Caco-2 (cell line): ENCODE data around the gene MRPS25. TPM values are rescaled to one million over a fixed set of nuclear protein-coding genes. Genes with fewer than 3 reads are reported as not detected.

Experiments used
- BruUV-seq: library from RNA; stranded (reverse); fragments of 400-500 nt; replicated peaks from 2 replicates; lab custom pipeline; 2021; lab: Mats Ljungman, UMichigan
- CTCF ChIA-PET: fragments of 300-600 bp; sonication (Branson Sonifier 250); formaldehyde crosslinking; loops from one replicate; lab custom pipeline; 2022; ENCODE audit warnings: antibody characterized with exemption; lab: Charles Lee
- POLR2A ChIA-PET: fragments of 300-600 bp; sonication (Branson Sonifier 250); formaldehyde crosslinking; loops from one replicate; lab custom pipeline; 2022; ENCODE audit warnings: antibody characterized with exemption; lab: Charles Lee
- DNase-seq, 2 experiments: peaks; one replicate each; pipeline versions ENCODE4 v3.0.0 to v3.0.0-alpha.2; 2020 to 2022
- H3K27me3 ChIP-seq: replicated peaks from 2 replicates; pipeline ENCODE4 v1.6.0; 2011; ENCODE audit warnings: low read length; ENCODE audit not compliant: control insufficient read depth, insufficient read depth
- H3K36me3 ChIP-seq: 2 replicates; pipeline ENCODE4 v1.5.1; 2011; ENCODE audit warnings: low read length; ENCODE audit not compliant: control insufficient read depth, insufficient read depth
- H3K4me1 ChIP-seq: fragments of 250-450 bp; sonication (Bioruptor Pico); 2 replicates; pipeline ENCODE4 v1.5.1; 2020; ENCODE audit warnings: mild to moderate bottlenecking
- H3K4me3 ChIP-seq: 2 replicates; pipeline ENCODE4 v1.5.1; 2011; ENCODE audit warnings: low read depth, mild to moderate bottlenecking, control low read depth, low read length
- H3K9me3 ChIP-seq: fragments of 250-450 bp; sonication (Bioruptor Pico); 2 replicates; pipeline ENCODE4 v1.5.1; 2020; ENCODE audit warnings: mild to moderate bottlenecking, moderate library complexity
- H3K27ac Mint-ChIP-seq: one replicate; pipeline ENCODE4 v1.8.0; 2022; ENCODE audit warnings: mixed read lengths; ENCODE audit not compliant: unreplicated experiment
- H3K27me3 Mint-ChIP-seq: one replicate; pipeline ENCODE4 v1.8.0; 2022; ENCODE audit warnings: mixed read lengths; ENCODE audit not compliant: insufficient read depth, unreplicated experiment
- H3K36me3 Mint-ChIP-seq: one replicate; pipeline ENCODE4 v1.8.0; 2022; ENCODE audit warnings: mild to moderate bottlenecking, mixed read lengths; ENCODE audit not compliant: insufficient read depth, unreplicated experiment
- H3K4me1 Mint-ChIP-seq: one replicate; pipeline ENCODE4 v1.8.0; 2022; ENCODE audit warnings: low read depth, mixed read lengths; ENCODE audit not compliant: unreplicated experiment
- H3K4me3 Mint-ChIP-seq: one replicate; pipeline ENCODE4 v1.8.0; 2022; ENCODE audit warnings: mild to moderate bottlenecking, moderate library complexity, mixed read lengths; ENCODE audit not compliant: unreplicated experiment
- H3K9me3 Mint-ChIP-seq: one replicate; pipeline ENCODE4 v1.8.0; 2022; ENCODE audit warnings: mixed read lengths; ENCODE audit not compliant: unreplicated experiment
- intact Hi-C: fragments of 100-400 bp; cut with micrococcal nuclease; formaldehyde crosslinking; loops from one replicate; pipeline ENCODE4 v1.10.0; 2022; ENCODE audit not compliant: unreplicated experiment
- total RNA-seq: library from RNA; stranded (reverse); gene quantifications from 2 replicates; pipeline ENCODE4 v1.2.3, GENCODE V29; 2022
- TF ChIP-seq, protein P1 (sequence below), 2 experiments: fragments of 200-600 bp in 1 of 2; IDR thresholded peaks; 1 replicate in 1 of 2; 2 replicates in 1 of 2; pipeline versions ENCODE4 v1.5.1 to v1.8.0; 2011 to 2022; ENCODE audit warnings: antibody characterized with exemption in 1 of 2, control low read depth in 1 of 2, inconsistent platforms in 1 of 2, low read depth in 1 of 2, low read length in 1 of 2, mild to moderate bottlenecking in 1 of 2, moderate library complexity in 1 of 2; ENCODE audit not compliant: insufficient read depth in 1 of 2, severe bottlenecking in 1 of 2, unreplicated experiment in 1 of 2

The MRPS25 gene
- total RNA-seq, 1 experiment from 2014 or later: 53.3 TPM

DNA sequence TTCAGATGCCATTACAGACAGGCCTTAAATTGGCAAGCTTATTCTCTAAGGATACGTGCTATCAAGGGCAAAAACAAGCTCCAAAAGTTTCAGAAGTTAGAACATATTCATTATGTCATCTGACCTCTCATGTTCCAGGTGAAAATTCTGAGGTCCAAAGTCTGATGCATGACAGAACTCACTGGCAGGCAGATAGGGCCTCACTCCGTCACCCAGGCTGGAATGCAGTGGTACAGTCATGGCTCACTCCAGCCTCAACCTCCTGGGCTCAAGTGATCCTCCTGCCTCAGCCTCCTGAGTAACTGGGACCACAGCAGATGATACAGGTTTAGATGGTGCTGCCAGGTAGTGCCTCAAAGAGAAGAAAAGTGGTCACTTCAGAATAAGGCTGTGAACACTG lies 15.5 kb downstream of the MRPS25 start:
- Mint-ChIP-seq H3K4me3 (no peak overlapping the region), H3K9me3 (no peaks in the 10 kb centered on the region), H3K27me3 (no peaks in the 10 kb centered on the region), H3K27ac (no peak overlapping the region), H3K4me1 (no peaks in the 10 kb centered on the region), H3K36me3 (peaks cover 79% of the 10 kb centered on the region)
- TF ChIP-seq, protein P1, sequence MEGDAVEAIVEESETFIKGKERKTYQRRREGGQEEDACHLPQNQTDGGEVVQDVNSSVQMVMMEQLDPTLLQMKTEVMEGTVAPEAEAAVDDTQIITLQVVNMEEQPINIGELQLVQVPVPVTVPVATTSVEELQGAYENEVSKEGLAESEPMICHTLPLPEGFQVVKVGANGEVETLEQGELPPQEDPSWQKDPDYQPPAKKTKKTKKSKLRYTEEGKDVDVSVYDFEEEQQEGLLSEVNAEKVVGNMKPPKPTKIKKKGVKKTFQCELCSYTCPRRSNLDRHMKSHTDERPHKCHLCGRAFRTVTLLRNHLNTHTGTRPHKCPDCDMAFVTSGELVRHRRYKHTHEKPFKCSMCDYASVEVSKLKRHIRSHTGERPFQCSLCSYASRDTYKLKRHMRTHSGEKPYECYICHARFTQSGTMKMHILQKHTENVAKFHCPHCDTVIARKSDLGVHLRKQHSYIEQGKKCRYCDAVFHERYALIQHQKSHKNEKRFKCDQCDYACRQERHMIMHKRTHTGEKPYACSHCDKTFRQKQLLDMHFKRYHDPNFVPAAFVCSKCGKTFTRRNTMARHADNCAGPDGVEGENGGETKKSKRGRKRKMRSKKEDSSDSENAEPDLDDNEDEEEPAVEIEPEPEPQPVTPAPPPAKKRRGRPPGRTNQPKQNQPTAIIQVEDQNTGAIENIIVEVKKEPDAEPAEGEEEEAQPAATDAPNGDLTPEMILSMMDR (IDR thresholded peaks at IDR 0.05; ENCODE audit: insufficient read depth in 1 of 2, low read depth in 1 of 2, low read length in 1 of 2, severe bottlenecking in 1 of 2, unreplicated experiment in 1 of 2): no peak
- ChIA-PET POLR2A (no interaction called here), CTCF (no interaction called here)
- Histone ChIP-seq H3K27me3 (no peaks in the 10 kb centered on the region), H3K9me3 (no peaks in the 10 kb centered on the region), H3K36me3 (peaks cover 9% of the 10 kb centered on the region), H3K4me3 (no peak overlapping the region), H3K4me1 (no peaks in the 10 kb centered on the region)
- no peak for DNase-seq
- BruUV-seq: no TSS peak
- intact Hi-C loops: loop anchor here (5.0 kb wide), 1 partner anchor 122 kb away; no protein-coding TSS in a partner anchor

DNA sequence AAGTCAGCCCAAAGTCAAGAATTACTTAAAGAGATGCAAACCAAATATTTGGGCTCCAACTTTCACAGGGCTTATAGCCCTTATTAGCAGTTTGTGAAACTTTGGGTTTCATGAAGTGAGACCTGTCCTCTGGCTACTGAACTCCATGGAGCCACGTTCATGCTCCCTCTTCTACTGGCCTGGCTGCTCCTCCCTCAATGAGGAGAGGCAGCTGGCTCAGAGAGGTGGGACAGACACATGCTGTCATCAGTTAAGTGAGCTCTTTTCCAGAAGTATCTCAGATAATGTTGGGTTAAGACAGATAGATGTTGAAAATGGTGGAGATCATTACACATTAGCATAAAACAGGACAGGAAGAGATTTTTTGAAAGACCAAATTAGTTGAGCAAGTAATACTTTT lies 19.4 kb downstream of the MRPS25 start:
- no peaks in the 10 kb centered on the region for H3K27me3 Mint-ChIP-seq
- no peak overlapping the region for H3K27ac Mint-ChIP-seq
- H3K9me3 Mint-ChIP-seq: no peaks in the 10 kb centered on the region
- Histone ChIP-seq H3K36me3 (peaks cover 9% of the 10 kb centered on the region), H3K4me3 (no peak overlapping the region), H3K27me3 (no peaks in the 10 kb centered on the region), H3K4me1 (no peaks in the 10 kb centered on the region), H3K9me3 (no peaks in the 10 kb centered on the region)
- BruUV-seq: no TSS peak
- no peak overlapping the region for H3K4me3 Mint-ChIP-seq
- DNase-seq: no peak
- TF ChIP-seq, protein P1 (IDR thresholded peaks at IDR 0.05; ENCODE audit: insufficient read depth in 1 of 2, low read depth in 1 of 2, low read length in 1 of 2, severe bottlenecking in 1 of 2, unreplicated experiment in 1 of 2): no peak
- intact Hi-C loops: loop anchor here (5.0 kb wide), 1 partner anchor 118 kb away; no protein-coding TSS in a partner anchor
- H3K36me3 Mint-ChIP-seq: peaks cover 82% of the 10 kb centered on the region
- ChIA-PET CTCF (no interaction called here), POLR2A (no interaction called here)
- no peaks in the 10 kb centered on the region for H3K4me1 Mint-ChIP-seq

- intact Hi-C loops: no loop called here
- no peaks in the 10 kb centered on the region for H3K27me3 ChIP-seq
- no peaks in the 10 kb centered on the region for H3K9me3 ChIP-seq
- H3K4me1 Mint-ChIP-seq: no peaks in the 10 kb centered on the region
- no peak overlapping the region for H3K4me3 Mint-ChIP-seq
- ChIA-PET POLR2A (no interaction called here), CTCF (no interaction called here)
- H3K27ac Mint-ChIP-seq: no peak overlapping the region
- H3K27me3 Mint-ChIP-seq: no peaks in the 10 kb centered on the region
- no peaks in the 10 kb centered on the region for H3K9me3 Mint-ChIP-seq
- H3K4me3 ChIP-seq: no peak overlapping the region
- TF ChIP-seq, protein P1 (IDR thresholded peaks at IDR 0.05; ENCODE audit: insufficient read depth in 1 of 2, low read depth in 1 of 2, low read length in 1 of 2, severe bottlenecking in 1 of 2, unreplicated experiment in 1 of 2): no peak
- peaks cover 75% of the 10 kb centered on the region for H3K36me3 Mint-ChIP-seq
- peaks cover 7% of the 10 kb centered on the region for H3K36me3 ChIP-seq
- DNase-seq: no peak
- no peaks in the 10 kb centered on the region for H3K4me1 ChIP-seq
- BruUV-seq: no TSS peak
Observed at GRCh38 chr3:15044326-15044725, 20.8 kb downstream of the MRPS25 start.
